UCSD-AML1 (cell line): ENCODE measurements around the gene C10orf62.

Experiments used
- DNase-seq: peaks from one replicate; lab custom pipeline; 2025; ENCODE audit not compliant: unreplicated experiment; lab: John Stamatoyannopoulos, UW

The C10orf62 gene

GRCh38 chr10:97584798-97585438, 4.6 kb upstream of the C10orf62 start:
- DNase-seq, result no peak

- no peak for DNase-seq
Observed at GRCh38 chr10:97585439-97585811, 4.1 kb upstream of the C10orf62 start.

GRCh38 chr10:97587183-97587582, 2.3 kb upstream of the C10orf62 start:
- DNase-seq, result no peak

DNA sequence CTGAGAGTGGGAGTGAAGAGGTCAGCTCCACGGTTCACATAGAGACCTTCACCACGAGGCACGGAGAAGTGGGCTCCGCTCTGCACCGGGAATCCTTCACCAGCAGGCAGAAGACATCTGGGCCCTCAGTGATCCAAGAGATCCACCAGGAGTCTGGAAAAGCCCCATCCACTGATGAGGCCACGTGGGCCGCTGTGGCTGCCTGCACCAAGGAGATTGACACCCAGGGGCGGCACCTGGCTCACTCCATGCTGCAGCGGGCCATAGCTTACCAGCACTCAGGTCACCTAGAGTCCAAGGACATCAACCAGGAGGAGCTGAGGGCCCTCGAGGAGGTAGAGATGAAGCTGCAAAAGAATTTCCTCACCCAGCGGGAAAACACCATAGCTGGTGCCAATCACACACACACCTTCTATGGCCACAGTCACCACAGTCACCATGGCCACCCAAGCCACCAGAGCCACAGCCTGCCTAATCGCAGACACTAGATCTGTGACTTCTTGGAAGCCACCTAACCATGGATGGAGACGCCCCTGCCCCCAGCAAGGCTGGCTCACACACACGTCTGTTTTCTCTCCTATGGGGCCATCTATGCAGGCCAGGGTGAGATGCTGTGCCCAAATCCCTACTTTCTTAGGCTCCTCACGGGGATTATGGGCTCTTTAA, 694 bp downstream of the C10orf62 start:
- DNase-seq, result no peak

DNA sequence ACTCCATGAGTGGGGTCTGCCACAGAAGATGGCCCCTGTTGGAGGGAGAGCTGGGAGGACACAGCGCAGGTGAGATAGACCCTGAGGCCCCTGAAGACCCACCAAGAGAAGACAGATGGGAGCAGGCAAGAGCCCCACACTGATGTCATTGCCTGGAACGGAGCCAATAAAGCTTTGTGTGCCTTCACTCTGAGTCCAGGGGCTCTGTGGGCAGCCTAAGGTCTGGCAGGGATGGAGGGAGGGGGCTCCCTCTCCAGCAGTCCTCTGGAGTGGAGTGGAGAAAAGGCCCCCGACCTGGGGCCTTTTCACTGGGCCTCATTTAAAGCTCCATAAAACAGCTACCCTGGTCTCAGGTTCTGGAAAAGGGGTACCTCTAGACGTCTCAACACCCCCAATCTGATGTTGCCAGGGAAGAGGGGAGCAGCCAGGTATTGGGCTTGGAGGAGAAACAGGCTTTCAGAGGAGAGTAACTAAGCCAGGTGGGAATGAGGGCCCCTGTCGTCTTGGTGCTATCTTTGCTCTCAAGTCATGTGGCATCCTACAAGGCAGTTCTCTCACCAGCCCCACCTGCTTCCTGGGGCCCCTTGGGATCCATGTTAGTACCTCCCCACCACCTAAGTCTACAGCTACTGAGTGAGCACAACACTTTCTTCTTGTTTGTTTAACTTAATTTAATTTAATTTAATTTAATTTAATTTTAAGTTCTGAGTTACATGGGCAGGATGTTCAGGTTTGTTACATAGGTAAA, 1.4 kb downstream of the C10orf62 start:
- DNase-seq, result no peak

DNA sequence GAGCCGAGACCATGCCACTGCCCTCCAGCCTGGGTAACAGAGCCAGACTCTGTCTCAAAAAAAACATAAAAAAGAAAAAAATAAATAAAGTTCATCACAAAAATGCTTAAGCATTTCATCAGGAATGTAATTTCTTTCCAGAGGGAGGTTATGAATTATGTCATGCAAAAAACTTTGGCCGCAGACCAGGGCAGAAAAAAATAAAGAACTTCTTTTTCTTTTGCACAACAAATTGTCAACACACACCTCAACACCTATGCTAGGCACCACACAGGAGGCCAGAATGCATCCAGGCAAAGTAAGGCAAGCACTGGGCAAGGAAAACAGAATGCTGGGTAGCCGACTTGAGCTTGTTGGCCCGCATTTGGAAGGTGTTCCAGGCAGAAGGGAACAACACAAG, 3.9 kb downstream of the C10orf62 start:
- DNase-seq, result no peak

DNA sequence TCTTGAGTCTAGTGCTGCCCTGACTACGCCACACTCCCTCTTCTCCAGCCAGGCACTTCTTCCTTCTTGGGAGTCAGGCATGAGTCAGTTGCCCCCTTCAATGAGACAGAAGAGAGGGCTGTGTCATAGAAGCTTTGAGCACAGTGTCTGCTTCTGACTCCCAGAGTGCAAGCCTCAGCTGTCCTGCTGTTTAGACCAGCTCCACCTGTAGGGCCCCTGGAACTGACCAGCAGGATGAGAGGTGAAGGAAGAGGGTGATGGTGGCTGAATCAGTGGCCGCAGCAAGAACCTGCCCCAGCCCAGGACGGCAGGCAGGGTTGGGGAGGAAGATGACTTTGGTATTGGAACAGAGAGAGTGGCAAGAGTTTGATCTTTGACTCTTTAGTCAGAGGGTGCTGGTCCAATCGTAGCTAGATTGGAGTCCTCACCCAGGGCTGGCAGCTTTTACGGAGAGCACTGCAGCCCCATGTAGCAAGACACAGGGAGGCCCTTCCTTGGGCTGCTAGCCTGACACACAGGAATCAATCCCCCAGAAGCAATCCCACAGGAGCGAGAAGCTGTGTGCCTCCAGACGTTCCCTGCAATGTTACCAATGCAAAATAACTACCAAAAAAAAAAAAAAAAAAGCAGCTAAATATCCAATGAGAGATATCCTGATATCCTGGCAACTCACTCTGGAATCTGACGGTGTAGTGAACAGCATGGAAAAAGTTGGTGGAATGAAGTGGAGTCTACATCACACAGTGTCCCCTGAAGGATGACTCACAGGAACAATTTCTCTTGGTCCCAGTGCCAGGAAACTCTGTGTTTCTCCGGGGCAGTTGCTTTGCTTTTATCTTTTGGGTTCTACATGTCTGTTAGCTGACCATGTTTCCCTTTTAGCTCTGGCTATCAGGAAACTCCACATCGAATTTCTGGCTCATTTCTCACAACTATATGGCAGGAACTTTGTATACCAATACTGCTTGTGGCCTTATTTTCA, 6.9 kb downstream of the C10orf62 start:
- no peak for DNase-seq

DNA sequence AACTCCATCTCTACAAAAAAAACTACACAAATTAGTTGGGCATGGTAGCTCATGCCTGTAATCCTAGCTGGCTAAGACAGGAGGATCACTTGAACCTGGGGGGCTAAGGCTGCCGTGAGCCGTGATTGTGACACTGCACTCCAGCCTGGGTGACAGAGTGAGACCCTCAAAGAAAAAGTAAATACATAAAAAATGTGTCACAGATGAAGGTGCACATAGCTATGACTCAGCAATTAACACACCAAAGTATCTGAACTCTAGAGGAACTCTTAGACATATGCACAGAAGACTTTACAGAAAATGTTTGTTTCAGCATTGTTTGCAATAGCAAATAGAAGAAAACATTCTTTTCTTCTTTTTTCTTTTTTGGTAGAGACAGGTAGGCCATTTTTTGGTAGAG, 8.3 kb downstream of the C10orf62 start:
- DNase-seq, result no peak

- DNase-seq, result no peak
Observed at GRCh38 chr10:97598407-97599271, 9.1 kb downstream of the C10orf62 start.

DNA sequence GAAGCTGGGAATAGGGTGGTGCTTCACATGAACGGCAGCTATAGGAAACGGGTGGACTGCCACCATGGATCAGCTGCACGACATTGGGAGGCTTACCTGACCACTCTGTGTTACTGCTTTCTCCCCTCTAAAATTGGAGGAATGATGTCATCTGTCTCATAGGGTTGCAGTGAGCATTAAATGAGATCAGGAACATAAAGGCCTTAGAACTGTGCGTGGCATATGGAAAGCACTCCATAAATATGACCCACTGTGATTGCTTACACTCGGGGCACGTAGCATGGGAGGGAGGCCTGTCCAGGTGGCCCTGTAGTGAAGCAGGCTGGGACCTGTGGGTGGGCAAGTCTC, 9.7 kb downstream of the C10orf62 start:
- DNase-seq, result no peak

DNA sequence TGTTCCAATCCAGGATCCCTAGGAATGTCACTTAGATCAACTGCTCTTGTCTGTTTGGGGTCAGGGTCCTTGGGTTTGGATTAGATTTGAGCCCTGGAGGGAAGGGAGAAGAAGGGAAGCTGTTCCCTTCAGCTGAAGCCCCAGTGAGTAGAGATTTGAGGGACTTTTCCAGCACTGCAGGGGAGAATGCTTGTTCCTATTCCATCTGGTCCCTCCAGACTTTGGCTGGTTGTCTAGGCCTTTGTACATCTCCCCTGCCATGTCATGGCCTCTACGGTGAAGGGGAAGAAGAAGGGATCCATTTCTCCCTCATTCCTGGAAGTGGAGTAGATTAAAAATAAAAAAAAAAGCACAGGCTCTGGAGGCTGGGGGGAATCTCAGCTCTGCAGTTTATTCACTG, 11.1 kb downstream of the C10orf62 start:
- no peak for DNase-seq

GRCh38 chr10:97601268-97602215, 12.0 kb downstream of the C10orf62 start:
- DNase-seq, result no peak

DNA sequence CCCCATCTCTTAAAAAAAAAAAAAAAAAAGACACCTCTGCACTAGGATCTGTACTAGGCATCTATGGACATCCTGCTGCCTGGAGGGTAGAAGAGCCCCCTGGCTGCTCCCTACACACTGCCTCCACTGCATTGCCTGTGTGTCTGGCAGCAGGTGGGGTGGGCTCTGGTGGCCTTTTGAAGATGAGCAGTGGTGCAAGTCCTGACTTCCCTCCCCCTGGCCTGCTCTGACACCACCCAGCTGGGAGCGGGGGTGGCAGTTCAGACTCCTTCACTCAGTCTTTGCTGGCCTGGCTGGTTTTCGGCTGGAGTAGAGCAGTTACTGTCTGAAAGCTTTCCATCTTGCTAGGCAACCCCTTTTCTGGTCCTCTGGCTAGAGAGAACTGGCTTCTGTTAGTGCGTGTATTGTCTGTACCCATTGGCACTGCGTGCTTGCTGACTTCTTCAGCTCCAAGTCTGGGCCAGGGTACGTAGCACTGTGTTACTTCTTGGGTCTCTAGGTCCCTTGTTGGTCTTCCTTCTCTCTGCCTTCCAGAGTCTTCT, 17.6 kb downstream of the C10orf62 start:
- no peak for DNase-seq

- no peak for DNase-seq
Observed at GRCh38 chr10:97608991-97609561, 19.6 kb downstream of the C10orf62 start.

GRCh38 chr10:97611473-97611872, 22.0 kb downstream of the C10orf62 start:
- no peak for DNase-seq

- no peak for DNase-seq
Observed at GRCh38 chr10:97612386-97612785, 22.9 kb downstream of the C10orf62 start.

- DNase-seq, result no peak
Observed at GRCh38 chr10:97618285-97618684, 28.8 kb downstream of the C10orf62 start.

DNA sequence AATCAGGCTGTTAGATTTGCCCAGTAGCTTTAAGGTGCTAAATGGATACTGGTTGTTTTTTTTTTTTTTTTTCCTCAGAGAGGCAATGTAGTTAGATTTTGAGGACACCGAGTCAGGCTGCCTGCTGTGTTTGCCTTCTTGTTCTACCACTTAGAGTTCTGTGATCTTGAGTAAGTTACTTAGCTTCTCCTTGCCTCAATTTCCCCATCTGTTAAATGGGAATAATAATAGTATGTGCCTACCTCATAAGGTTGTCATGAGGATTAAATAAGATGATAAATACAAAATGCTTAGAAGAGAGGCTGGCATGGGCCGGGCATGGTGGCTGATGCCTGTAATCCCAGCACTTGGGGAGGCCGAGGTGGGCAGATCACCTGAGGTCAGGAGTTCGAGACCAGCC, 29.2 kb downstream of the C10orf62 start:
- no peak for DNase-seq

DNA sequence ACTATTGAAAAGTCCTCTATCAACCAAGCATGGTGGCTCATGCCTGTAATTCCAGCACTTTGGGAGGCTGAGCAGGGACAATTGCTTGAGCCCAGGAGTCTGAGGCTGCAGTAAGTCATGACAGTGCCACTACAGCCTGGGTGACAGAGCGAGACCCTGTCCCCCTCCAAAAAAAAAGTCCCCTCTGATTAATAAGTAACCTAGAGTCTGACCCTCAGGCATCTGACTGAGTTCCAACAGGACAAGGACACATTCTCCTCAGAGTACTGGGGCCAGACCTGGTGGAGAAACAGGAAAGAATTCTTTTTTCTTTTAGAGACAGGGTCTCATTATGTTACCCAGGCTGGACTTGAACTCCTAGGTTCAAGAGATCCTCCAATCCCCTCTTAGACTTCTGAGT, 33.8 kb downstream of the C10orf62 start:
- DNase-seq, result no peak
